ENCODE measurements around the gene KCNJ16.

DNA sequence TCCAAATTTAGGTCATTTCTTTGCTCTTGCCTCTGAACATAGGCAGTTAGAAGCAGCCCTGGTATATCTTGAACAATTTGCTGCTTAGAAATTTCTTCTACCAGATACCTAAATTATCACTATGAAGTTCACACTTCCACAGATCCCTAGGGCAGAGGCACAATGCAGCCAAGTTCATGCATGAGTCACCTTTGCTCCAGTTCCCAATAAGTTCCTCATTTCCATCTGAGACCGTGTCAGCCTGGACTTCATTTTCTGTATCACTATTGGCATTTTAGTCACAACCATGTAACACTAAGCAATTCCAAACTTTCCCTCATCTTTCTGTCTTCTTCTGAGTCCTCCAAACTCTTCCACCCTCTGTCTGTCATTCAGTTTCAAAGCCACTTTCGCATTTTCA is 45.0 kb downstream of the KCNJ16 start:
- TF ChIP-seq, protein P1, sequence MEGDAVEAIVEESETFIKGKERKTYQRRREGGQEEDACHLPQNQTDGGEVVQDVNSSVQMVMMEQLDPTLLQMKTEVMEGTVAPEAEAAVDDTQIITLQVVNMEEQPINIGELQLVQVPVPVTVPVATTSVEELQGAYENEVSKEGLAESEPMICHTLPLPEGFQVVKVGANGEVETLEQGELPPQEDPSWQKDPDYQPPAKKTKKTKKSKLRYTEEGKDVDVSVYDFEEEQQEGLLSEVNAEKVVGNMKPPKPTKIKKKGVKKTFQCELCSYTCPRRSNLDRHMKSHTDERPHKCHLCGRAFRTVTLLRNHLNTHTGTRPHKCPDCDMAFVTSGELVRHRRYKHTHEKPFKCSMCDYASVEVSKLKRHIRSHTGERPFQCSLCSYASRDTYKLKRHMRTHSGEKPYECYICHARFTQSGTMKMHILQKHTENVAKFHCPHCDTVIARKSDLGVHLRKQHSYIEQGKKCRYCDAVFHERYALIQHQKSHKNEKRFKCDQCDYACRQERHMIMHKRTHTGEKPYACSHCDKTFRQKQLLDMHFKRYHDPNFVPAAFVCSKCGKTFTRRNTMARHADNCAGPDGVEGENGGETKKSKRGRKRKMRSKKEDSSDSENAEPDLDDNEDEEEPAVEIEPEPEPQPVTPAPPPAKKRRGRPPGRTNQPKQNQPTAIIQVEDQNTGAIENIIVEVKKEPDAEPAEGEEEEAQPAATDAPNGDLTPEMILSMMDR (conservative IDR thresholded peaks at IDR 0.05; ENCODE audit: low read depth, low read length): no peak
- no peak for TF ChIP-seq EZH2 (IDR thresholded peaks at IDR 0.05; ENCODE audit: low read length, unreplicated experiment)
